Hematopoietic multipotent progenitor cell treated with erythropoietin and hydrocortisone succinate and interleukin-3 and kit ligand, for 6 days (in vitro differentiated cells): ENCODE measurements around the gene WDFY4.
A peak's percentile ranks its signal among the peaks of the same experiment; 100 is the strongest.

ENCODE experiments used
- DNase-seq: peaks from one replicate; pipeline ENCODE4 v3.0.0-alpha.2; 2015

WDFY4 gene

GRCh38 chr10:49000437-49001398, 316.0 kb downstream of the WDFY4 start:
- no peak for DNase-seq

GRCh38 chr10:49001402-49001801, 316.7 kb downstream of the WDFY4 start:
- peak; percentile 5 for DNase-seq

GRCh38 chr10:49001870-49002672, 317.4 kb downstream of the WDFY4 start:
- peak; percentile 10 for DNase-seq

- no peak for DNase-seq
These were observed 320.6 kb downstream of the WDFY4 start for GRCh38 chr10:49005270-49005669.

- DNase-seq: no peak
These were observed 322.5 kb downstream of the WDFY4 start for GRCh38 chr10:49007129-49007528.

GRCh38 chr10:49008091-49008490, 323.4 kb downstream of the WDFY4 start:
- no peak for DNase-seq

- no peak for DNase-seq
These were observed 324.0 kb downstream of the WDFY4 start for GRCh38 chr10:49008505-49009198.

GRCh38 chr10:49009199-49009979, 324.7 kb downstream of the WDFY4 start:
- DNase-seq: no peak

GRCh38 chr10:49010295-49010694, 325.6 kb downstream of the WDFY4 start:
- DNase-seq: no peak

GRCh38 chr10:49010865-49011264, 326.2 kb downstream of the WDFY4 start:
- DNase-seq: no peak

- DNase-seq: no peak
These were observed 327.1 kb downstream of the WDFY4 start for GRCh38 chr10:49011756-49012155.

GRCh38 chr10:49012603-49013002, 327.9 kb downstream of the WDFY4 start:
- no peak for DNase-seq

- DNase-seq: no peak
These were observed 331.0 kb downstream of the WDFY4 start for GRCh38 chr10:49015700-49016099.

- no peak for DNase-seq
These were observed 337.0 kb downstream of the WDFY4 start for GRCh38 chr10:49021685-49022084.

GRCh38 chr10:49023071-49023470, 338.4 kb downstream of the WDFY4 start:
- no peak for DNase-seq

GRCh38 chr10:49023752-49024151, 339.1 kb downstream of the WDFY4 start:
- no peak for DNase-seq

GRCh38 chr10:49024484-49024883, 339.8 kb downstream of the WDFY4 start:
- DNase-seq: no peak

- no peak for DNase-seq
These were observed 340.8 kb downstream of the WDFY4 start for GRCh38 chr10:49025347-49025983.

- no peak for DNase-seq
These were observed 344.0 kb downstream of the WDFY4 start for GRCh38 chr10:49028639-49029038.

- no peak for DNase-seq
These were observed 345.0 kb downstream of the WDFY4 start for GRCh38 chr10:49029666-49030065.
